GM20431 (cell line): ENCODE results near the gene TEX28.
"Not testable (repeated sequence)": the region's sequence is repeated elsewhere in the genome, so short reads cannot be mapped to it uniquely, and the experiment has no call there.

Experiments used
- in situ Hi-C: fragments of 300-500 bp; cut with MseI, MboI; formaldehyde crosslinking; loops from one replicate; pipeline ENCODE4 v1.15.0; 2020; ENCODE audit warnings: low sequenced_read_pairs; ENCODE audit not compliant: unreplicated experiment

TEX28 gene

GRCh38 chrX:154313147-154313546 is 18.2 kb upstream of the TEX28 start:
- in situ Hi-C loops, result no loop called here

- in situ Hi-C loops, result no loop called here
Measured at GRCh38 chrX:154312116-154312515, 17.2 kb upstream of the TEX28 start.

- in situ Hi-C loops, result no loop called here
Measured at GRCh38 chrX:154310616-154311536, 16.0 kb upstream of the TEX28 start.

GRCh38 chrX:154309041-154309775 is 14.3 kb upstream of the TEX28 start:
- in situ Hi-C loops, result no loop called here

- in situ Hi-C loops, result no loop called here
Measured at GRCh38 chrX:154308108-154308946, 13.4 kb upstream of the TEX28 start.

GRCh38 chrX:154307202-154307601 is 12.3 kb upstream of the TEX28 start:
- in situ Hi-C loops, result no loop called here

- in situ Hi-C loops, result no loop called here
Measured at GRCh38 chrX:154305541-154306205, 10.7 kb upstream of the TEX28 start.

- in situ Hi-C loops, result no loop called here
Measured at GRCh38 chrX:154304846-154305245, 9.9 kb upstream of the TEX28 start.

- in situ Hi-C loops, result no loop called here
Measured at GRCh38 chrX:154303476-154303875, 8.6 kb upstream of the TEX28 start.

GRCh38 chrX:154302998-154303397 is 8.1 kb upstream of the TEX28 start:
- in situ Hi-C loops, result not testable (repeated sequence)

GRCh38 chrX:154300816-154301215 is 5.9 kb upstream of the TEX28 start:
- in situ Hi-C loops, result no loop called here

- in situ Hi-C loops, result no loop called here
Measured at GRCh38 chrX:154298312-154298711, 3.4 kb upstream of the TEX28 start.

GRCh38 chrX:154296731-154297130 is 1.8 kb upstream of the TEX28 start:
- in situ Hi-C loops, result no loop called here

- in situ Hi-C loops, result no loop called here
Measured at GRCh38 chrX:154295664-154296310, 863 bp upstream of the TEX28 start, which contains the start of gene TKTL1. Gene TKTL1 (plus strand): TSS chrX:154295795. CDS start chrX:154295860, 65 bp downstream.

- in situ Hi-C loops, result not testable (repeated sequence)
Measured at GRCh38 chrX:154286406-154286805, 8.5 kb downstream of the TEX28 start.

- in situ Hi-C loops, result not testable (repeated sequence)
Measured at GRCh38 chrX:154284489-154285338, 10.2 kb downstream of the TEX28 start.

- in situ Hi-C loops, result not testable (repeated sequence)
Measured at GRCh38 chrX:154269245-154269644, 25.7 kb downstream of the TEX28 start.

GRCh38 chrX:154263072-154263471 is 31.9 kb downstream of the TEX28 start:
- in situ Hi-C loops, result not testable (repeated sequence)
